HepG2 (cell line): ENCODE measurements around the gene RAD54L. TPM values are rescaled to one million over a fixed set of nuclear protein-coding genes. Genes with fewer than 3 reads are reported as not detected.

Experiments used
- ATAC-seq: fragments of 200-7000 bp; cut with Tn5 transposase; 3 replicates; pipeline ENCODE4 v1.9.1; 2020; ENCODE audit warnings: mild to moderate bottlenecking, moderate library complexity
- BruUV-seq: library from RNA; stranded (reverse); fragments of 400-500 nt; replicated peaks from 2 replicates; lab custom pipeline; 2021; lab: Mats Ljungman, UMichigan
- CTCF ChIA-PET: fragments of 300-600 bp; formaldehyde crosslinking; extraction: SDS; loops from one replicate; lab custom pipeline; 2021; ENCODE audit warnings: low total read pairs, inconsistent platforms, low intra/inter-chr PET ratio; lab: Yijun Ruan, JAX
- POLR2A ChIA-PET: fragments of 350-600 bp; sonication (Branson Sonifier 250); formaldehyde crosslinking; loops from one replicate; lab custom pipeline; 2020; ENCODE audit warnings: antibody characterized with exemption, inconsistent platforms; lab: Yijun Ruan, JAX
- DNase-seq: peaks from one replicate; pipeline ENCODE4 v3.0.0-alpha.2; 2015; ENCODE audit warnings: low spot score
- FAIRE-seq: peaks from 3 replicates; lab custom pipeline; 2011; peaks lifted over from hg19 to GRCh38; lab: Jason Lieb, UNC
- H2AFZ ChIP-seq: one replicate; pipeline ENCODE4 v1.6.1; 2011; ENCODE audit warnings: low read length, inconsistent platforms
- H3K27ac ChIP-seq: fragments of 300-600 bp; 3 replicates; pipeline ENCODE4 v1.8.0; 2011; ENCODE audit warnings: mixed run types, mild to moderate bottlenecking, mixed read lengths, low read length, inconsistent platforms; ENCODE audit not compliant: insufficient read depth; ENCODE audit errors: extremely low read length
- H3K27me3 ChIP-seq, 2 experiments: fragments of 200-600 bp in 1 of 2; 2 replicates in 1 of 2; 3 replicates in 1 of 2; pipeline versions ENCODE4 v1.6.0 to v1.8.0; 2011; ENCODE audit warnings: low read length in 2 of 2, mild to moderate bottlenecking in 2 of 2, moderate library complexity in 2 of 2, inconsistent platforms in 1 of 2; ENCODE audit not compliant: insufficient read depth in 2 of 2, control insufficient read depth in 1 of 2
- H3K36me3 ChIP-seq, 2 experiments: fragments of 200-600 bp in 1 of 2; replicated peaks in 1 of 2; 2 replicates in 1 of 2; 3 replicates in 1 of 2; pipeline versions ENCODE4 v1.5.1 to v1.8.0; 2011; ENCODE audit warnings: low read length in 2 of 2, inconsistent platforms in 1 of 2; ENCODE audit not compliant: insufficient read depth in 2 of 2, control insufficient read depth in 1 of 2
- H3K4me1 ChIP-seq: 2 replicates; pipeline ENCODE4 v1.5.1; 2012; ENCODE audit warnings: low read length, inconsistent platforms; ENCODE audit not compliant: insufficient read depth
- H3K4me2 ChIP-seq: 2 replicates; pipeline ENCODE4 v1.6.0; 2011; ENCODE audit warnings: low read depth, low read length, inconsistent platforms
- H3K4me3 ChIP-seq, 3 experiments: fragments of 200-600 bp in 1 of 3; sonication (generic), shearing (Covaris generic) in 1 of 3; replicated peaks in 1 of 3; 2 replicates each; pipeline ENCODE4 v1.5.1; 2011 to 2016; ENCODE audit warnings: low read length in 3 of 3, inconsistent platforms in 2 of 3, low read depth in 2 of 3, mild to moderate bottlenecking in 2 of 3, control low read depth in 1 of 3, mixed read lengths in 1 of 3; ENCODE audit not compliant: insufficient read depth in 1 of 3
- H3K79me2 ChIP-seq: one replicate; pipeline ENCODE4 v1.6.1; 2011; ENCODE audit warnings: low read length, inconsistent platforms; ENCODE audit not compliant: insufficient read depth
- H3K9ac ChIP-seq: 2 replicates; pipeline ENCODE4 v1.6.0; 2011; ENCODE audit warnings: mild to moderate bottlenecking, low read depth, low read length, inconsistent platforms; ENCODE audit not compliant: insufficient read depth
- H3K9me3 ChIP-seq: 2 replicates; pipeline ENCODE4 v1.5.1; 2012; ENCODE audit warnings: mild to moderate bottlenecking, low read length
- H4K20me1 ChIP-seq: 2 replicates; pipeline ENCODE4 v1.6.0; 2011; ENCODE audit warnings: inconsistent platforms, mild to moderate bottlenecking, low read length, moderate library complexity; ENCODE audit not compliant: insufficient read depth
- GABPA ChIP-seq, 2 experiments: IDR thresholded peaks; 2 replicates each; pipeline ENCODE4 v1.6.1; 2011 to 2016; ENCODE audit warnings: low read depth in 2 of 2, low read length in 1 of 2, missing biosample characterization in 1 of 2, missing genetic modification characterization in 1 of 2
- SOX13 ChIP-seq, 3 experiments: fragments of 450-650 bp in 1 of 3; sonication (generic) in 1 of 3; formaldehyde crosslinking in 1 of 3; IDR thresholded peaks in 2 of 3; conservative IDR thresholded peaks in 1 of 3; 2 replicates each; pipeline versions ENCODE4 v1.5.0 to v1.6.1; 2016 to 2020; ENCODE audit warnings: antibody characterized with exemption in 1 of 3, mild to moderate bottlenecking in 1 of 3, missing compliant biosample characterization in 1 of 3, missing genetic modification reagents in 1 of 3, moderate library complexity in 1 of 3
- SYNCRIP ChIP-seq: fragments of 200-400 bp; formaldehyde crosslinking; IDR thresholded peaks from 2 replicates; pipeline ENCODE4 v1.6.1; 2018; ENCODE audit warnings: mild to moderate bottlenecking, low read depth, low read length; ENCODE audit not compliant: insufficient read depth
- ZMYM2 ChIP-seq: sonication (generic); formaldehyde crosslinking; IDR thresholded peaks from 2 replicates; pipeline ENCODE4 v1.8.0; 2022; ENCODE audit warnings: mild to moderate bottlenecking, missing genetic modification reagents
- ZNF160 ChIP-seq: sonication (generic); formaldehyde crosslinking; IDR thresholded peaks from 2 replicates; pipeline ENCODE4 v1.8.0; 2022; ENCODE audit warnings: mild to moderate bottlenecking, inconsistent platforms, missing genetic modification reagents
- ZNF292 ChIP-seq: sonication (generic); formaldehyde crosslinking; IDR thresholded peaks from 2 replicates; pipeline ENCODE4 v1.8.1; 2022; ENCODE audit warnings: mild to moderate bottlenecking, low read depth, missing genetic modification reagents, borderline replicate concordance
- ZNF552 ChIP-seq: sonication (generic); formaldehyde crosslinking; IDR thresholded peaks from 2 replicates; pipeline ENCODE4 v1.9.0; 2022; ENCODE audit warnings: missing genetic modification reagents, mild to moderate bottlenecking, borderline replicate concordance
- ZSCAN20 ChIP-seq: sonication (generic); formaldehyde crosslinking; IDR thresholded peaks from 2 replicates; pipeline ENCODE4 v1.4.0; 2020; ENCODE audit warnings: missing genetic modification reagents, mild to moderate bottlenecking, borderline replicate concordance
- WGBS: methylation state at CpG from one replicate; pipeline ENCODE4 v1.1.6; 2017; ENCODE audit warnings: low lambda C conversion rate; 5-methylcytosine and 5-hydroxymethylcytosine counted together
- in situ Hi-C: cut with HindIII; loops from 2 replicates; pipeline ENCODE4 v1.10.0; 2017; ENCODE audit warnings: low pct_unique_long_range_greater_than_20kb; ENCODE audit not compliant: extremely low pct_ligation_motif_present
- intact Hi-C: fragments of 100-400 bp; cut with micrococcal nuclease; formaldehyde crosslinking; loops from one replicate; pipeline ENCODE4 v1.10.0; 2022; ENCODE audit not compliant: unreplicated experiment
- polyA plus RNA-seq, 8 experiments: library from polyadenylated mRNA; depleted of rRNA in 3 of 8; stranded (reverse) in 7 of 8; unstranded in 1 of 8; fragments of >200 nt; fragmentation: Illumina TruSeq in 4 of 8; extraction: Trizol in 4 of 8; gene quantifications; 2 replicates each; pipeline versions ENCODE4 v1.2.1 to v1.2.3, GENCODE V29; 2011 to 2016; ENCODE audit warnings: low read depth in 4 of 8, missing spikeins in 1 of 8, mixed read lengths in 1 of 8; ENCODE audit not compliant: insufficient read depth in 1 of 8
- total RNA-seq, 5 experiments: library from RNA; depleted of rRNA; stranded (reverse); fragments of >200 nt; fragmentation: Illumina TruSeq; extraction: Trizol; gene quantifications; 2 replicates each; pipeline ENCODE4 v1.2.3, GENCODE V29; 2016; ENCODE audit warnings: low read depth in 1 of 5
- TF ChIP-seq, protein P1 (sequence below): sonication (generic); formaldehyde crosslinking; IDR thresholded peaks from 2 replicates; pipeline ENCODE4 v1.5.0; 2020; ENCODE audit warnings: mild to moderate bottlenecking, missing genetic modification reagents, moderate library complexity
- TF ChIP-seq, protein P2 (sequence below): sonication (generic); formaldehyde crosslinking; IDR thresholded peaks from 2 replicates; pipeline ENCODE4 v1.5.0; 2020; ENCODE audit warnings: missing genetic modification reagents
- TF ChIP-seq, protein P3 (sequence below): sonication (generic); IDR thresholded peaks from 2 replicates; pipeline ENCODE4 v1.6.1; 2016; ENCODE audit warnings: low read depth, borderline replicate concordance
- TF ChIP-seq, protein P4 (sequence below): sonication (generic); formaldehyde crosslinking; IDR thresholded peaks from 2 replicates; pipeline ENCODE4 v1.5.0; 2020; ENCODE audit warnings: mild to moderate bottlenecking, missing genetic modification reagents, borderline replicate concordance

The RAD54L gene
- total and polyA plus RNA-seq, 2 of the 13 experiments (the other 11 are each of a cell fraction or from before 2014, with no cell fraction given), result 10.2 to 30.0 TPM

DNA sequence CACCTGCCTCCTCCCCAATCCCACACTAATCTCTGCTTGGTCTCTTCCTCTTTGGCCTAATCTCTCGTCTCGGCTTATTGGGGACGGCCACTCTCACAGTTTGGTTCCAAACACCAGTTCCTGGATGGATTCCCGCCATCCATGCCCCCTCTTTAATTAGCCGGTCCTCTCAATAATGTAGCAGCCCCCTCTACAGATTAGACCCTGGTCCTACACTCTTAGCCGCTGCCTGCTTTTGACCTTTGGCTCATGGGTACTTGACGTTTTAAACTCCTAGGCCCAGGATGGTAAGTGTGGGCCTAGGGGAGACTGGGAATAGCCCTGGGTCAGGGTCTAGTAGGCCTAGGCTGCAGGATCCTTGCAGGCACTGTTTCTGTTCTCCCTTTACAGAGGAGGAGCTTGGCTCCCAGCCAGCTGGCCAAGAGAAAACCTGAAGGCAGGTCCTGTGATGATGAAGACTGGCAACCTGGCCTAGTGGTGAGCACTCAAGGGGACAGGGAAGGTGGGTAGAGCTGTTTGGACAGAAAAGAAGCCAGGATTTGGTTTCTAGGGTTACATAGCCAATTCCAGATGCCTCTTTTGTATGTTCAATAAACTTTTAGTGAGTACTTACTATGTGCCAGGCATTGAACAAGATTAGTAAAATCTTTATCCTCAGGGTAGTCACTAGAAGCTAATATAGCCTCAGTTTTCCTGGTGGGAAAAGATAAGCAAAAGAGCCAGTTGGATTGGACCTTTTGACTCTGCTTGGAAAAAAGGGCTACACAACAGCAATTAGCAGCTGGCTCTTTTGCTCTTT, 758 bp downstream of the RAD54L start:
- Histone ChIP-seq H3K36me3 (peaks cover 11 to 28% of the 10 kb centered on the region in 2 experiments), H3K9me3 (no peaks in the 10 kb centered on the region), H3K4me2 (peak overlapping the region; percentile 94), H2AFZ (no peak overlapping the region), H4K20me1 (no peaks in the 10 kb centered on the region), H3K9ac (peak overlapping the region; percentile 82), H3K27me3 (no peaks in the 10 kb centered on the region; a peak in 1 of 5 replicates), H3K27ac (peak overlapping the region; percentile 92), H3K4me1 (peaks cover 62% of the 10 kb centered on the region), H3K79me2 (peaks cover 29% of the 10 kb centered on the region), H3K4me3 (peak overlapping the region; percentile 56 to 80 (median 71))
- ChIA-PET POLR2A (no interaction called here), CTCF (no interaction called here)
- WGBS, result under 1% methylated on average over 7 of the region's 7 CpGs
- DNase-seq (peak; percentile 62), FAIRE-seq (peak; percentile 36), ATAC-seq (peak; percentile 29)
- in situ Hi-C loops (no loop called here), intact Hi-C loops (loop anchor here (5.0 kb wide), 1 partner anchor 54 kb away; the partner anchor contains the start of genes LRRC41 and UQCRH)
- TSS peak; percentile 59 for BruUV-seq
- TF ChIP-seq SOX13 (IDR thresholded peaks at IDR 0.05) (no peak), SOX13 (CRISPR knock-in tag; conservative IDR thresholded peaks at IDR 0.05 in 1 of 2, IDR thresholded peaks at IDR 0.05 in 1 of 2) (no peak), ZMYM2 (CRISPR knock-in tag) (no peak), GABPA (IDR thresholded peaks at IDR 0.05; ENCODE audit: low read depth, low read length) (no peak), GABPA (CRISPR knock-in tag; IDR thresholded peaks at IDR 0.05; ENCODE audit: low read depth) (no peak), ZNF160 (CRISPR knock-in tag) (no peak), ZNF292 (CRISPR knock-in tag) (no peak), ZNF552 (CRISPR knock-in tag) (no peak), ZSCAN20 (CRISPR knock-in tag) (no peak), SYNCRIP (no peak)
- TF ChIP-seq, protein P1, sequence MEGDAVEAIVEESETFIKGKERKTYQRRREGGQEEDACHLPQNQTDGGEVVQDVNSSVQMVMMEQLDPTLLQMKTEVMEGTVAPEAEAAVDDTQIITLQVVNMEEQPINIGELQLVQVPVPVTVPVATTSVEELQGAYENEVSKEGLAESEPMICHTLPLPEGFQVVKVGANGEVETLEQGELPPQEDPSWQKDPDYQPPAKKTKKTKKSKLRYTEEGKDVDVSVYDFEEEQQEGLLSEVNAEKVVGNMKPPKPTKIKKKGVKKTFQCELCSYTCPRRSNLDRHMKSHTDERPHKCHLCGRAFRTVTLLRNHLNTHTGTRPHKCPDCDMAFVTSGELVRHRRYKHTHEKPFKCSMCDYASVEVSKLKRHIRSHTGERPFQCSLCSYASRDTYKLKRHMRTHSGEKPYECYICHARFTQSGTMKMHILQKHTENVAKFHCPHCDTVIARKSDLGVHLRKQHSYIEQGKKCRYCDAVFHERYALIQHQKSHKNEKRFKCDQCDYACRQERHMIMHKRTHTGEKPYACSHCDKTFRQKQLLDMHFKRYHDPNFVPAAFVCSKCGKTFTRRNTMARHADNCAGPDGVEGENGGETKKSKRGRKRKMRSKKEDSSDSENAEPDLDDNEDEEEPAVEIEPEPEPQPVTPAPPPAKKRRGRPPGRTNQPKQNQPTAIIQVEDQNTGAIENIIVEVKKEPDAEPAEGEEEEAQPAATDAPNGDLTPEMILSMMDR (CRISPR knock-in tag), result peak; percentile 49
- TF ChIP-seq, protein P2, sequence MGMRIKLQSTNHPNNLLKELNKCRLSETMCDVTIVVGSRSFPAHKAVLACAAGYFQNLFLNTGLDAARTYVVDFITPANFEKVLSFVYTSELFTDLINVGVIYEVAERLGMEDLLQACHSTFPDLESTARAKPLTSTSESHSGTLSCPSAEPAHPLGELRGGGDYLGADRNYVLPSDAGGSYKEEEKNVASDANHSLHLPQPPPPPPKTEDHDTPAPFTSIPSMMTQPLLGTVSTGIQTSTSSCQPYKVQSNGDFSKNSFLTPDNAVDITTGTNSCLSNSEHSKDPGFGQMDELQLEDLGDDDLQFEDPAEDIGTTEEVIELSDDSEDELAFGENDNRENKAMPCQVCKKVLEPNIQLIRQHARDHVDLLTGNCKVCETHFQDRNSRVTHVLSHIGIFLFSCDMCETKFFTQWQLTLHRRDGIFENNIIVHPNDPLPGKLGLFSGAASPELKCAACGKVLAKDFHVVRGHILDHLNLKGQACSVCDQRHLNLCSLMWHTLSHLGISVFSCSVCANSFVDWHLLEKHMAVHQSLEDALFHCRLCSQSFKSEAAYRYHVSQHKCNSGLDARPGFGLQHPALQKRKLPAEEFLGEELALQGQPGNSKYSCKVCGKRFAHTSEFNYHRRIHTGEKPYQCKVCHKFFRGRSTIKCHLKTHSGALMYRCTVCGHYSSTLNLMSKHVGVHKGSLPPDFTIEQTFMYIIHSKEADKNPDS (CRISPR knock-in tag), result no peak
- TF ChIP-seq, protein P3, sequence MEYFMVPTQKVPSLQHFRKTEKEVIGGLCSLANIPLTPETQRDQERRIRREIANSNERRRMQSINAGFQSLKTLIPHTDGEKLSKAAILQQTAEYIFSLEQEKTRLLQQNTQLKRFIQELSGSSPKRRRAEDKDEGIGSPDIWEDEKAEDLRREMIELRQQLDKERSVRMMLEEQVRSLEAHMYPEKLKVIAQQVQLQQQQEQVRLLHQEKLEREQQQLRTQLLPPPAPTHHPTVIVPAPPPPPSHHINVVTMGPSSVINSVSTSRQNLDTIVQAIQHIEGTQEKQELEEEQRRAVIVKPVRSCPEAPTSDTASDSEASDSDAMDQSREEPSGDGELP, result no peak
- TF ChIP-seq, protein P4, sequence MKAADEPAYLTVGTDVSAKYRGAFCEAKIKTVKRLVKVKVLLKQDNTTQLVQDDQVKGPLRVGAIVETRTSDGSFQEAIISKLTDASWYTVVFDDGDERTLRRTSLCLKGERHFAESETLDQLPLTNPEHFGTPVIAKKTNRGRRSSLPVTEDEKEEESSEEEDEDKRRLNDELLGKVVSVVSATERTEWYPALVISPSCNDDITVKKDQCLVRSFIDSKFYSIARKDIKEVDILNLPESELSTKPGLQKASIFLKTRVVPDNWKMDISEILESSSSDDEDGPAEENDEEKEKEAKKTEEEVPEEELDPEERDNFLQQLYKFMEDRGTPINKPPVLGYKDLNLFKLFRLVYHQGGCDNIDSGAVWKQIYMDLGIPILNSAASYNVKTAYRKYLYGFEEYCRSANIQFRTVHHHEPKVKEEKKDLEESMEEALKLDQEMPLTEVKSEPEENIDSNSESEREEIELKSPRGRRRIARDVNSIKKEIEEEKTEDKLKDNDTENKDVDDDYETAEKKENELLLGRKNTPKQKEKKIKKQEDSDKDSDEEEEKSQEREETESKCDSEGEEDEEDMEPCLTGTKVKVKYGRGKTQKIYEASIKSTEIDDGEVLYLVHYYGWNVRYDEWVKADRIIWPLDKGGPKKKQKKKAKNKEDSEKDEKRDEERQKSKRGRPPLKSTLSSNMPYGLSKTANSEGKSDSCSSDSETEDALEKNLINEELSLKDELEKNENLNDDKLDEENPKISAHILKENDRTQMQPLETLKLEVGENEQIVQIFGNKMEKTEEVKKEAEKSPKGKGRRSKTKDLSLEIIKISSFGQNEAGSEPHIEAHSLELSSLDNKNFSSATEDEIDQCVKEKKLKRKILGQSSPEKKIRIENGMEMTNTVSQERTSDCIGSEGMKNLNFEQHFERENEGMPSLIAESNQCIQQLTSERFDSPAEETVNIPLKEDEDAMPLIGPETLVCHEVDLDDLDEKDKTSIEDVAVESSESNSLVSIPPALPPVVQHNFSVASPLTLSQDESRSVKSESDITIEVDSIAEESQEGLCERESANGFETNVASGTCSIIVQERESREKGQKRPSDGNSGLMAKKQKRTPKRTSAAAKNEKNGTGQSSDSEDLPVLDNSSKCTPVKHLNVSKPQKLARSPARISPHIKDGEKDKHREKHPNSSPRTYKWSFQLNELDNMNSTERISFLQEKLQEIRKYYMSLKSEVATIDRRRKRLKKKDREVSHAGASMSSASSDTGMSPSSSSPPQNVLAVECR (CRISPR knock-in tag), result no peak
